Subcutaneous abdominal adipose tissue (tissue), 5 donors: ENCODE data around the gene PTPRD.

Experiments used
- H3K27ac ChIP-seq: one replicate; pipeline ENCODE4 v1.7.0; 2013; ENCODE audit warnings: low read depth, mild to moderate bottlenecking, inconsistent platforms, low read length, moderate library complexity
- H3K27me3 ChIP-seq, 5 donors: one replicate each; pipeline ENCODE4 v1.7.0; 2013; ENCODE audit warnings: low read length in 5 of 5, inconsistent platforms in 1 of 5; ENCODE audit not compliant: control insufficient read depth in 5 of 5, insufficient read depth in 4 of 5
- H3K36me3 ChIP-seq, 5 donors: one replicate each; pipeline ENCODE4 v1.7.0; 2013; ENCODE audit warnings: low read length in 5 of 5; ENCODE audit not compliant: control insufficient read depth in 5 of 5, insufficient read depth in 5 of 5
- H3K4me1 ChIP-seq, 5 donors: one replicate each; pipeline ENCODE4 v1.7.0; 2013; ENCODE audit warnings: low read length in 5 of 5, mild to moderate bottlenecking in 3 of 5, moderate library complexity in 1 of 5; ENCODE audit not compliant: control insufficient read depth in 5 of 5, insufficient read depth in 5 of 5
- H3K4me3 ChIP-seq, 5 donors: one replicate each; pipeline ENCODE4 v1.7.0; 2013; ENCODE audit warnings: low read length in 5 of 5, low read depth in 1 of 5
- H3K9ac ChIP-seq, 5 donors: one replicate each; pipeline ENCODE4 v1.7.0; 2013; ENCODE audit warnings: low read length in 5 of 5, mild to moderate bottlenecking in 4 of 5, moderate library complexity in 3 of 5
- H3K9me3 ChIP-seq, 5 donors: one replicate each; pipeline ENCODE4 v1.7.0; 2013; ENCODE audit warnings: low read length in 5 of 5; ENCODE audit not compliant: control insufficient read depth in 5 of 5
- donor health status: healthy.
- donor health status: healthy.
- donor health status: healthy.
- donor health status: healthy.
- donor health status: healthy.

Gene PTPRD

GRCh38 chr9:9912459-9912858, 700.3 kb downstream of the PTPRD start:
- Histone ChIP-seq H3K4me3 (no peak overlapping the region), H3K27me3 (peaks cover 0 to 2% (median 0%) of the 10 kb centered on the region in 5 donors), H3K9ac (no peak overlapping the region), H3K4me1 (no peaks in the 10 kb centered on the region), H3K36me3 (no peaks in the 10 kb centered on the region), H3K27ac (no peak overlapping the region), H3K9me3 (peaks cover 0 to 8% (median 0%) of the 10 kb centered on the region in 5 donors)

GRCh38 chr9:9905736-9906135, 707.1 kb downstream of the PTPRD start:
- H3K9ac ChIP-seq: no peak overlapping the region
- no peaks in the 10 kb centered on the region for H3K4me1 ChIP-seq
- H3K36me3 ChIP-seq: no peaks in the 10 kb centered on the region
- H3K4me3 ChIP-seq: no peak overlapping the region
- no peaks in the 10 kb centered on the region for H3K9me3 ChIP-seq
- no peaks in the 10 kb centered on the region for H3K27me3 ChIP-seq
- no peak overlapping the region for H3K27ac ChIP-seq

- no peak overlapping the region for H3K9ac ChIP-seq
- no peak overlapping the region for H3K4me3 ChIP-seq
- H3K4me1 ChIP-seq: no peaks in the 10 kb centered on the region
- no peak overlapping the region for H3K27ac ChIP-seq
- H3K36me3 ChIP-seq: no peaks in the 10 kb centered on the region
- no peaks in the 10 kb centered on the region for H3K9me3 ChIP-seq
- H3K27me3 ChIP-seq: no peaks in the 10 kb centered on the region
These were observed 708.8 kb downstream of the PTPRD start for GRCh38 chr9:9904041-9904440.

GRCh38 chr9:9901624-9902023, 711.2 kb downstream of the PTPRD start:
- no peaks in the 10 kb centered on the region for H3K4me1 ChIP-seq
- no peaks in the 10 kb centered on the region for H3K36me3 ChIP-seq
- H3K9me3 ChIP-seq: no peaks in the 10 kb centered on the region
- H3K27ac ChIP-seq: no peak overlapping the region
- no peaks in the 10 kb centered on the region for H3K27me3 ChIP-seq
- no peak overlapping the region for H3K9ac ChIP-seq
- H3K4me3 ChIP-seq: no peak overlapping the region

- H3K27me3 ChIP-seq: no peaks in the 10 kb centered on the region
- H3K9me3 ChIP-seq: no peaks in the 10 kb centered on the region
- H3K4me3 ChIP-seq: no peak overlapping the region
- H3K27ac ChIP-seq: no peak overlapping the region
- no peaks in the 10 kb centered on the region for H3K36me3 ChIP-seq
- H3K9ac ChIP-seq: no peak overlapping the region
- H3K4me1 ChIP-seq: no peaks in the 10 kb centered on the region
These were observed 719.0 kb downstream of the PTPRD start for GRCh38 chr9:9893837-9894236.

GRCh38 chr9:9892217-9892616, 720.6 kb downstream of the PTPRD start:
- Histone ChIP-seq H3K4me1 (no peaks in the 10 kb centered on the region), H3K36me3 (no peaks in the 10 kb centered on the region), H3K27ac (no peak overlapping the region), H3K9ac (no peak overlapping the region), H3K4me3 (no peak overlapping the region), H3K9me3 (peaks cover 0 to 3% (median 0%) of the 10 kb centered on the region in 5 donors), H3K27me3 (no peaks in the 10 kb centered on the region)

GRCh38 chr9:9881692-9882091, 731.1 kb downstream of the PTPRD start:
- Histone ChIP-seq H3K4me3 (no peak overlapping the region), H3K4me1 (no peaks in the 10 kb centered on the region), H3K9me3 (no peaks in the 10 kb centered on the region), H3K9ac (no peak overlapping the region), H3K27me3 (no peaks in the 10 kb centered on the region), H3K27ac (no peak overlapping the region), H3K36me3 (no peaks in the 10 kb centered on the region)

- Histone ChIP-seq H3K27me3 (no peaks in the 10 kb centered on the region), H3K4me3 (no peak overlapping the region), H3K9ac (no peak overlapping the region), H3K9me3 (no peaks in the 10 kb centered on the region), H3K27ac (no peak overlapping the region), H3K36me3 (no peaks in the 10 kb centered on the region), H3K4me1 (no peaks in the 10 kb centered on the region)
These were observed 738.5 kb downstream of the PTPRD start for GRCh38 chr9:9874270-9874669.

- Histone ChIP-seq H3K4me3 (no peak overlapping the region), H3K27ac (no peak overlapping the region), H3K9me3 (no peaks in the 10 kb centered on the region), H3K9ac (no peak overlapping the region), H3K4me1 (no peaks in the 10 kb centered on the region), H3K36me3 (no peaks in the 10 kb centered on the region), H3K27me3 (no peaks in the 10 kb centered on the region)
These were observed 750.5 kb downstream of the PTPRD start for GRCh38 chr9:9862235-9862810.

GRCh38 chr9:9855177-9856078, 757.4 kb downstream of the PTPRD start:
- H3K9ac ChIP-seq: no peak overlapping the region
- no peak overlapping the region for H3K27ac ChIP-seq
- no peak overlapping the region for H3K4me3 ChIP-seq
- peaks cover 0 to 2% (median 0%) of the 10 kb centered on the region in 5 donors for H3K27me3 ChIP-seq
- H3K36me3 ChIP-seq: no peaks in the 10 kb centered on the region
- no peaks in the 10 kb centered on the region for H3K4me1 ChIP-seq
- peaks cover 0 to 4% (median 0%) of the 10 kb centered on the region in 5 donors for H3K9me3 ChIP-seq
